GM12865 (cell line): ENCODE measurements around the gene CHRD.

Source experiments
- DNase-seq: peaks from one replicate; pipeline ENCODE4 v3.0.0; 2010; ENCODE audit warnings: low read depth
- H3K4me3 ChIP-seq: 2 replicates; pipeline ENCODE4 v1.5.1; 2011; ENCODE audit warnings: mild to moderate bottlenecking, low read depth, low read length, control low read depth
- TF ChIP-seq, protein P1 (sequence below): IDR thresholded peaks from 2 replicates; pipeline ENCODE4 v1.5.1; 2011; ENCODE audit warnings: low read length, control low read depth, low read depth, inconsistent platforms; ENCODE audit not compliant: insufficient read depth; ENCODE audit errors: missing control alignments

Gene CHRD

DNA sequence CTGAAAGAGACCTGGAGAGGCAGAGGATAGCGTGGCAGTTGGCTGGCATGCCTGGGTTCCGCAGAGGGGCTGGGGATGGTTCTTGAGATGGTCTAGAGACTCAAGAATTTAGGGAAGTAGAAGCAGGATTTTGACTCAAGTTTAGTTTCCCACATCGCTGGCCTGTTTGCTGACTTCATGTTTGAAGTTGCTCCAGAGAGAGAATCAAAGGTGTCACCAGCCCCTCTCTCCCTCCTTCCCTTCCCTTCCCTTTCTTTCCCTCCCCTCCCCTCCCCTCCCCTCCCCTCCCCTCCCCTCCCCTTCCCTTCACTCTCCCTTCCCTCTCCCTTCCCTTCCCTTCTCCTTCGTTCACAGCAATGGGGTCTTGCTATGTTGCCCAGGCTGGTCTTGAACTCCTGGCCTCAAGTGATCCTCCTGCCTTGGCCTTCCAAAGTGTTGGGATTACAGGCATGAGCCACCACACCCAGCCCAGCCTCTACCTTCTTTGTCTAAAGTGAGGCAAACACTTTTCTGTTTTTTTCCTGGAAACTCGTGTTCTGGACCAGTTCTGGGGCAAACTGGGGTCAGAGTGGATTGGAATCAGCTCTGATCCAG, 10.2 kb downstream of the CHRD start:
- TF ChIP-seq, protein P1, sequence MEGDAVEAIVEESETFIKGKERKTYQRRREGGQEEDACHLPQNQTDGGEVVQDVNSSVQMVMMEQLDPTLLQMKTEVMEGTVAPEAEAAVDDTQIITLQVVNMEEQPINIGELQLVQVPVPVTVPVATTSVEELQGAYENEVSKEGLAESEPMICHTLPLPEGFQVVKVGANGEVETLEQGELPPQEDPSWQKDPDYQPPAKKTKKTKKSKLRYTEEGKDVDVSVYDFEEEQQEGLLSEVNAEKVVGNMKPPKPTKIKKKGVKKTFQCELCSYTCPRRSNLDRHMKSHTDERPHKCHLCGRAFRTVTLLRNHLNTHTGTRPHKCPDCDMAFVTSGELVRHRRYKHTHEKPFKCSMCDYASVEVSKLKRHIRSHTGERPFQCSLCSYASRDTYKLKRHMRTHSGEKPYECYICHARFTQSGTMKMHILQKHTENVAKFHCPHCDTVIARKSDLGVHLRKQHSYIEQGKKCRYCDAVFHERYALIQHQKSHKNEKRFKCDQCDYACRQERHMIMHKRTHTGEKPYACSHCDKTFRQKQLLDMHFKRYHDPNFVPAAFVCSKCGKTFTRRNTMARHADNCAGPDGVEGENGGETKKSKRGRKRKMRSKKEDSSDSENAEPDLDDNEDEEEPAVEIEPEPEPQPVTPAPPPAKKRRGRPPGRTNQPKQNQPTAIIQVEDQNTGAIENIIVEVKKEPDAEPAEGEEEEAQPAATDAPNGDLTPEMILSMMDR = no peak
- H3K4me3 ChIP-seq = no peak overlapping the region
- DNase-seq = no peak

DNA sequence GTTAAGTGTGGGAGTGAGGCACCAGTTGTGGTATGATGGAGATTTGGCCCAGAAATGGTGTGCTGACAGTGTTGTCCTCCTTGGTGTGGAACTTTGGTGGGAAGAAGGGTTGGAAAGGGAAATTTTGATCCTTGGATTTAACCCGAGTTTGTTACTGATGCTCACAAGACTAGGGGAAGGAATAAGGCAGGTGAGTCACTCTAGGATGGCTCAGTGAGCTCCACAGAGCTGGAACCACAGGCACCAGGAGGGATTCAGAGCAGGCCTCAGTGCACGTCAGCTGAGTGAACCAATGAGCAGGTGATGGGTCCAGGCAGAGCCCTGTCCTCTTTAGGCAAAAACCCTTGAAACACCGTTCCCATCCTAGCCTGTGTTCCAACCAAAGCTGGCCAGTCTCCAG, 11.4 kb downstream of the CHRD start:
- H3K4me3 ChIP-seq = no peak overlapping the region
- no peak for DNase-seq
- TF ChIP-seq, protein P1 = no peak

DNA sequence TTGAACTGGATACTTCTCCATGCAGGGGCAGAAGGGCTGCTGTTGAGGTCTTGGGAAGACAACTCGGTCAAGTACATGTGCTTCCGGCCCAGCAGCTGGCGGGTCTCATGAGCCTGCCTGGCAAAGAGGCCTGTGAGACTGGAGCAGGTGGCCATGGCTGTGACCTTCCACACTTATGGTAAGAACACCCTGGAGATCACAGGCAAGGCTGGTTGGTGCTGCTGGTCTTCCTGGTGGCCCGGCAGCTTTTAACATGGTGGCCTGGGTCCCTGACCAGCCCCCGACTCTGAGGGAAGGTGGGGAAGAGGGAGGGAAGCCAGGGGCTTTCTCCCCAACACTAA, 15.4 kb downstream of the CHRD start:
- TF ChIP-seq, protein P1 = no peak
- no peak overlapping the region for H3K4me3 ChIP-seq
- DNase-seq = no peak

GRCh38 chr3:184399410-184399809, 19.6 kb downstream of the CHRD start:
- H3K4me3 ChIP-seq = no peak overlapping the region
- no peak for DNase-seq

GRCh38 chr3:184405075-184406030, 25.5 kb downstream of the CHRD start:
- no peak overlapping the region for H3K4me3 ChIP-seq
- no peak for DNase-seq
- TF ChIP-seq, protein P1 = no peak

More at GRCh38 chr3:184399410-184399809, 19.6 kb downstream of the CHRD start:
- TF ChIP-seq, protein P1 = no peak

DNA sequence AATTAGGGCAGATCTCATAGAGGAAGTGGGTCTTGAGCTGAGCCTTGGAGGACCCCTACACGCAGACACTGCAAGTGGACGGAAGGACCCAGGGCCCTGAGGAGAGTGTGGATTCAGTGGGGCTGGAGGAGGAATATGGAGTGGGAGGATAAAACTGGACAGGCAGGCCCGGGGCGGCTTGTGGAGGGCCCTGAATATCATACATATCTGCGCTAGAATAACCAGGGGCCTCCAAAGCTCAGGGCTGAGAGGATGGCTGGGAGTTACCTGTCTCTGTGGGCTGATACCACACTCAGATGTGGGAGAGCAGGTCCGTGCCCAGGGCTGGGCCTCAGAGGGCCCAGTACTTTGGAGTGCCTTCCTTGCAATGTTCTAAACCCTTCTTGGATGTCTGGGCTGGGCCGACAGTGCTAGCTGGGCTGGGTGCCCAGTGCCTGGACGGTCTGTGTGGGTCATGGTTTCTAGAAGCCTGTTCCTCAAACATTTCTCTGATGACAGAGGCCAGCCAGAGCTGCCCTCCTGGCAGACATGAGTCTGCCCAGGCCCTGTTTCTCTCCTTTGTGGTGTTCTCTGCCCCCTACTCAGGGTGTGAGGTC, 29.6 kb downstream of the CHRD start:
- TF ChIP-seq, protein P1 = no peak
- DNase-seq = no peak
- H3K4me3 ChIP-seq = no peak overlapping the region
